ENCODE measurements around the gene MVB12A.

GRCh38 chr19:17468302-17469091, 48.6 kb downstream of the MVB12A start:
- TF ChIP-seq CTCF (IDR thresholded peaks at IDR 0.05; ENCODE audit: extremely low read depth in 1 of 2, insufficient read depth in 1 of 2, low read depth in 1 of 2, low read length in 2 of 2) (no peak), GATA2 (IDR thresholded peaks at IDR 0.05; ENCODE audit: insufficient read depth, insufficient read length, low read depth, low read length) (no peak), EZH2 (IDR thresholded peaks at IDR 0.05; ENCODE audit: borderline replicate concordance, low read depth, low read length, severe bottlenecking) (no peak), JUN (IDR thresholded peaks at IDR 0.05; ENCODE audit: borderline replicate concordance, insufficient read depth, insufficient read length, low read depth) (no peak), POLR2A (IDR thresholded peaks at IDR 0.05; ENCODE audit: low read depth, low read length) (no peak), POLR2AphosphoS5 (IDR thresholded peaks at IDR 0.05; ENCODE audit: insufficient read depth, low read depth, low read length) (no peak), MYC (IDR thresholded peaks at IDR 0.05; ENCODE audit: low read depth, low read length) (no peak)
- TF ChIP-seq, protein P1, sequence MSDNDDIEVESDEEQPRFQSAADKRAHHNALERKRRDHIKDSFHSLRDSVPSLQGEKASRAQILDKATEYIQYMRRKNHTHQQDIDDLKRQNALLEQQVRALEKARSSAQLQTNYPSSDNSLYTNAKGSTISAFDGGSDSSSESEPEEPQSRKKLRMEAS (IDR thresholded peaks at IDR 0.05; ENCODE audit: insufficient read depth, insufficient read length), result no peak
